GM23338 (cell line): Measurements from ENCODE around the gene ANP32D.
"Not testable (repeated sequence)": the region's sequence is repeated elsewhere in the genome, so short reads cannot be mapped to it uniquely, and the experiment has no call there.

Experiments used
- CREB1 ChIP-seq: fragments of 250-450 bp; sonication (Bioruptor Pico); IDR thresholded peaks from 2 replicates; pipeline ENCODE4 v1.5.0; 2020; ENCODE audit warnings: low read depth, mild to moderate bottlenecking, moderate library complexity
- CTCF ChIP-seq, 2 experiments: fragments of 200-600 bp in 1 of 2; sonication (generic) in 1 of 2; conservative IDR thresholded peaks; 2 replicates each; pipeline versions ENCODE4 v1.5.1 to v1.6.1; 2016 to 2017; ENCODE audit warnings: antibody characterized with exemption in 2 of 2, low read depth in 2 of 2, mild to moderate bottlenecking in 2 of 2, moderate library complexity in 1 of 2
- EZH2 ChIP-seq: fragments of 200-600 bp; sonication (generic); IDR thresholded peaks from one replicate; pipeline ENCODE4 v1.8.0; 2017; ENCODE audit warnings: antibody characterized with exemption, mild to moderate bottlenecking, low read depth; ENCODE audit not compliant: unreplicated experiment
- EZH2phosphoT487 ChIP-seq: fragments of 200-600 bp; sonication (generic); IDR thresholded peaks from one replicate; pipeline ENCODE4 v1.8.1; 2018; ENCODE audit warnings: antibody characterized with exemption; ENCODE audit not compliant: unreplicated experiment
- JUNB ChIP-seq: IDR thresholded peaks from one replicate; pipeline ENCODE4 v1.6.1; 2016; ENCODE audit warnings: antibody characterized with exemption; ENCODE audit not compliant: unreplicated experiment
- POLR2AphosphoS5 ChIP-seq: IDR thresholded peaks from 2 replicates; pipeline ENCODE4 v1.6.1; 2016; ENCODE audit warnings: antibody characterized with exemption, low read depth
- ZNF114 ChIP-seq: fragments of 250-450 bp; sonication (Bioruptor Pico); IDR thresholded peaks from 2 replicates; pipeline ENCODE4 v1.5.0; 2020; ENCODE audit warnings: mild to moderate bottlenecking, moderate library complexity
- ZNF331 ChIP-seq: fragments of 250-450 bp; sonication (Bioruptor Pico); IDR thresholded peaks from 2 replicates; pipeline ENCODE4 v1.5.0; 2020; ENCODE audit warnings: low read depth, mild to moderate bottlenecking, moderate library complexity
- TF ChIP-seq, protein P1 (sequence below): IDR thresholded peaks from one replicate; pipeline ENCODE4 v1.6.1; 2018; ENCODE audit warnings: antibody characterized with exemption; ENCODE audit not compliant: unreplicated experiment
- TF ChIP-seq, protein P2 (sequence below): IDR thresholded peaks from 2 replicates; pipeline ENCODE4 v1.6.1; 2016; ENCODE audit warnings: antibody characterized with exemption

GRCh38 chr12:48506836-48507235 lies 34.5 kb downstream of the ANP32D start:
- TF ChIP-seq CTCF (conservative IDR thresholded peaks at IDR 0.05; ENCODE audit: low read depth in 2 of 2); EZH2; POLR2AphosphoS5; CREB1; ZNF114 (CRISPR knock-in tag); EZH2phosphoT487; JUNB; ZNF331 (CRISPR knock-in tag): not testable (repeated sequence)
- TF ChIP-seq, protein P1, sequence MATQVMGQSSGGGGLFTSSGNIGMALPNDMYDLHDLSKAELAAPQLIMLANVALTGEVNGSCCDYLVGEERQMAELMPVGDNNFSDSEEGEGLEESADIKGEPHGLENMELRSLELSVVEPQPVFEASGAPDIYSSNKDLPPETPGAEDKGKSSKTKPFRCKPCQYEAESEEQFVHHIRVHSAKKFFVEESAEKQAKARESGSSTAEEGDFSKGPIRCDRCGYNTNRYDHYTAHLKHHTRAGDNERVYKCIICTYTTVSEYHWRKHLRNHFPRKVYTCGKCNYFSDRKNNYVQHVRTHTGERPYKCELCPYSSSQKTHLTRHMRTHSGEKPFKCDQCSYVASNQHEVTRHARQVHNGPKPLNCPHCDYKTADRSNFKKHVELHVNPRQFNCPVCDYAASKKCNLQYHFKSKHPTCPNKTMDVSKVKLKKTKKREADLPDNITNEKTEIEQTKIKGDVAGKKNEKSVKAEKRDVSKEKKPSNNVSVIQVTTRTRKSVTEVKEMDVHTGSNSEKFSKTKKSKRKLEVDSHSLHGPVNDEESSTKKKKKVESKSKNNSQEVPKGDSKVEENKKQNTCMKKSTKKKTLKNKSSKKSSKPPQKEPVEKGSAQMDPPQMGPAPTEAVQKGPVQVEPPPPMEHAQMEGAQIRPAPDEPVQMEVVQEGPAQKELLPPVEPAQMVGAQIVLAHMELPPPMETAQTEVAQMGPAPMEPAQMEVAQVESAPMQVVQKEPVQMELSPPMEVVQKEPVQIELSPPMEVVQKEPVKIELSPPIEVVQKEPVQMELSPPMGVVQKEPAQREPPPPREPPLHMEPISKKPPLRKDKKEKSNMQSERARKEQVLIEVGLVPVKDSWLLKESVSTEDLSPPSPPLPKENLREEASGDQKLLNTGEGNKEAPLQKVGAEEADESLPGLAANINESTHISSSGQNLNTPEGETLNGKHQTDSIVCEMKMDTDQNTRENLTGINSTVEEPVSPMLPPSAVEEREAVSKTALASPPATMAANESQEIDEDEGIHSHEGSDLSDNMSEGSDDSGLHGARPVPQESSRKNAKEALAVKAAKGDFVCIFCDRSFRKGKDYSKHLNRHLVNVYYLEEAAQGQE: not testable (repeated sequence)
- TF ChIP-seq, protein P2, sequence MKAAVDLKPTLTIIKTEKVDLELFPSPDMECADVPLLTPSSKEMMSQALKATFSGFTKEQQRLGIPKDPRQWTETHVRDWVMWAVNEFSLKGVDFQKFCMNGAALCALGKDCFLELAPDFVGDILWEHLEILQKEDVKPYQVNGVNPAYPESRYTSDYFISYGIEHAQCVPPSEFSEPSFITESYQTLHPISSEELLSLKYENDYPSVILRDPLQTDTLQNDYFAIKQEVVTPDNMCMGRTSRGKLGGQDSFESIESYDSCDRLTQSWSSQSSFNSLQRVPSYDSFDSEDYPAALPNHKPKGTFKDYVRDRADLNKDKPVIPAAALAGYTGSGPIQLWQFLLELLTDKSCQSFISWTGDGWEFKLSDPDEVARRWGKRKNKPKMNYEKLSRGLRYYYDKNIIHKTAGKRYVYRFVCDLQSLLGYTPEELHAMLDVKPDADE: not testable (repeated sequence)
